ENCODE results near the gene RGS3.

GRCh38 chr9:113635586-113635985 lies 172.1 kb downstream of the RGS3 start:
- TF ChIP-seq CTCF (IDR thresholded peaks at IDR 0.05; ENCODE audit: low read length) = no peak
- no peak for TF ChIP-seq EZH2phosphoT487 (IDR thresholded peaks at IDR 0.05; ENCODE audit: low read length)
- TF ChIP-seq EZH2 (optimal IDR thresholded peaks at IDR 0.05; ENCODE audit: low read depth, low read length) = no peak

Measured in MM.1S (cell line).